WI38 (cell line): ENCODE results near the gene BABAM2.

Experiments
- H3K4me3 ChIP-seq: 2 replicates; pipeline ENCODE4 v1.5.1; 2011; ENCODE audit warnings: low read depth, mild to moderate bottlenecking, control low read depth, low read length
- CTCF ChIP-seq: IDR thresholded peaks from 2 replicates; pipeline ENCODE4 v1.5.1; 2012; ENCODE audit warnings: low read depth, mild to moderate bottlenecking, control low read depth, low read length

Gene BABAM2

GRCh38 chr2:28356095-28356911 lies 465.8 kb downstream of the BABAM2 start:
- no peak overlapping the region for H3K4me3 ChIP-seq
- no peak for TF ChIP-seq CTCF

GRCh38 chr2:28357055-28357454 lies 466.5 kb downstream of the BABAM2 start:
- TF ChIP-seq CTCF: no peak

GRCh38 chr2:28357948-28358667 lies 467.6 kb downstream of the BABAM2 start:
- no peak for TF ChIP-seq CTCF
- H3K4me3 ChIP-seq: no peak overlapping the region

More at GRCh38 chr2:28357055-28357454, 466.5 kb downstream of the BABAM2 start:
- no peak overlapping the region for H3K4me3 ChIP-seq

- TF ChIP-seq CTCF: no peak
- no peak overlapping the region for H3K4me3 ChIP-seq
Measured at GRCh38 chr2:28358668-28359201, 468.2 kb downstream of the BABAM2 start.

GRCh38 chr2:28359222-28360057 lies 468.9 kb downstream of the BABAM2 start:
- H3K4me3 ChIP-seq: no peak overlapping the region
- TF ChIP-seq CTCF: no peak

- H3K4me3 ChIP-seq: no peak overlapping the region
- TF ChIP-seq CTCF: no peak
Measured at GRCh38 chr2:28360058-28360717, 469.7 kb downstream of the BABAM2 start.
